Dedifferentiated amniotic fluid mesenchymal stem cell (primary cell): ENCODE measurements around the gene FARS2.

Source experiments
- DNase-seq: peaks from one replicate; pipeline ENCODE4 v3.0.0-alpha.2; 2016; ENCODE audit errors: extremely low spot score

Gene FARS2

GRCh38 chr6:5325173-5325572, 63.9 kb downstream of the FARS2 start:
- DNase-seq, result no peak

- DNase-seq, result no peak
Measured at GRCh38 chr6:5326022-5326641, 64.8 kb downstream of the FARS2 start.

- DNase-seq, result no peak
Measured at GRCh38 chr6:5328800-5329199, 67.5 kb downstream of the FARS2 start.

- no peak for DNase-seq
Measured at GRCh38 chr6:5331845-5332442, 70.6 kb downstream of the FARS2 start.

GRCh38 chr6:5333658-5334057, 72.3 kb downstream of the FARS2 start:
- DNase-seq, result no peak

- DNase-seq, result no peak
Measured at GRCh38 chr6:5334341-5334740, 73.0 kb downstream of the FARS2 start.

- DNase-seq, result no peak
Measured at GRCh38 chr6:5335020-5335419, 73.7 kb downstream of the FARS2 start.

GRCh38 chr6:5337573-5337972, 76.3 kb downstream of the FARS2 start:
- DNase-seq, result no peak

- no peak for DNase-seq
Measured at GRCh38 chr6:5338177-5338960, 77.1 kb downstream of the FARS2 start.

- DNase-seq, result no peak
Measured at GRCh38 chr6:5339786-5340185, 78.5 kb downstream of the FARS2 start.

- DNase-seq, result no peak
Measured at GRCh38 chr6:5341845-5342244, 80.5 kb downstream of the FARS2 start.

GRCh38 chr6:5343998-5344397, 82.7 kb downstream of the FARS2 start:
- DNase-seq, result no peak

- DNase-seq, result no peak
Measured at GRCh38 chr6:5345324-5345723, 84.0 kb downstream of the FARS2 start.

- no peak for DNase-seq
Measured at GRCh38 chr6:5351552-5352210, 90.4 kb downstream of the FARS2 start.

- no peak for DNase-seq
Measured at GRCh38 chr6:5353971-5354370, 92.7 kb downstream of the FARS2 start.

- DNase-seq, result no peak
Measured at GRCh38 chr6:5357486-5357885, 96.2 kb downstream of the FARS2 start.

GRCh38 chr6:5359417-5359816, 98.1 kb downstream of the FARS2 start:
- no peak for DNase-seq

- no peak for DNase-seq
Measured at GRCh38 chr6:5361396-5361795, 100.1 kb downstream of the FARS2 start.

- DNase-seq, result no peak
Measured at GRCh38 chr6:5365436-5366195, 104.3 kb downstream of the FARS2 start.

- DNase-seq, result no peak
Measured at GRCh38 chr6:5366941-5367340, 105.6 kb downstream of the FARS2 start.

GRCh38 chr6:5367510-5367909, 106.2 kb downstream of the FARS2 start:
- no peak for DNase-seq

GRCh38 chr6:5373430-5373829, 112.1 kb downstream of the FARS2 start:
- no peak for DNase-seq
